H1 (cell line): Measurements from ENCODE around the gene CSE1L. TPM values are rescaled to one million over a fixed set of nuclear protein-coding genes. Genes with fewer than 3 reads are reported as not detected.

Source experiments
- CTCF ChIA-PET: fragments of 300-600 bp; sonication (Branson Sonifier 250); formaldehyde crosslinking; loops from one replicate; lab custom pipeline; 2021; ENCODE audit not compliant: partially characterized antibody; lab: Charles Lee
- POLR2A ChIA-PET: fragments of 300-600 bp; sonication (Branson Sonifier 250); formaldehyde crosslinking; loops from one replicate; lab custom pipeline; 2021; ENCODE audit warnings: inconsistent platforms; ENCODE audit not compliant: partially characterized antibody; lab: Charles Lee
- DNase-seq, 2 experiments: peaks; one replicate each; pipeline versions ENCODE4 v3.0.0 to v3.0.0-alpha.2; 2010 to 2022; ENCODE audit warnings: low spot score in 2 of 2, low read depth in 1 of 2, mixed read lengths in 1 of 2
- FAIRE-seq: peaks from 2 replicates; lab custom pipeline; 2011; peaks lifted over from hg19 to GRCh38; lab: Jason Lieb, UNC
- H2AFZ ChIP-seq: 2 replicates; pipeline ENCODE4 v1.8.1; 2012; ENCODE audit warnings: low read length, inconsistent platforms
- H2AK5ac ChIP-seq: 2 replicates; pipeline ENCODE4 v1.6.1; 2013; ENCODE audit warnings: low read depth, low read length
- H2BK120ac ChIP-seq: replicated peaks from 2 replicates; pipeline ENCODE3; 2013; ENCODE audit warnings: low read depth, low read length, inconsistent platforms
- H2BK12ac ChIP-seq: 2 replicates; pipeline ENCODE4 v1.6.1; 2013; ENCODE audit warnings: low read depth, low read length
- H2BK15ac ChIP-seq: 2 replicates; pipeline ENCODE4 v1.6.1; 2013; ENCODE audit warnings: low read length
- H2BK20ac ChIP-seq: 2 replicates; pipeline ENCODE4 v1.6.1; 2013; ENCODE audit warnings: low read length
- H2BK5ac ChIP-seq: 2 replicates; pipeline ENCODE4 v1.6.1; 2013; ENCODE audit warnings: low read depth, low read length
- H3K14ac ChIP-seq: 2 replicates; pipeline ENCODE4 v1.6.1; 2013; ENCODE audit warnings: inconsistent platforms; ENCODE audit not compliant: insufficient read length
- H3K18ac ChIP-seq: 2 replicates; pipeline ENCODE4 v1.6.1; 2013; ENCODE audit warnings: low read length; ENCODE audit errors: extremely low read depth
- H3K23ac ChIP-seq: 2 replicates; pipeline ENCODE4 v1.6.1; 2013; ENCODE audit warnings: inconsistent platforms; ENCODE audit not compliant: insufficient read length
- H3K23me2 ChIP-seq: 2 replicates; pipeline ENCODE4 v1.6.1; 2013; ENCODE audit warnings: low read depth, low read length
- H3K27ac ChIP-seq: 2 replicates; pipeline ENCODE4 v1.6.1; 2011; ENCODE audit warnings: low read depth, low read length, inconsistent platforms
- H3K27me3 ChIP-seq, 4 experiments: replicated peaks in 1 of 4; 1 replicate in 1 of 4; 2 replicates in 3 of 4; pipeline versions ENCODE4 v1.6.1 to v1.8.1; 2011 to 2013; ENCODE audit warnings: low read length in 3 of 4, mild to moderate bottlenecking in 3 of 4, inconsistent platforms in 2 of 4, mixed read lengths in 2 of 4, moderate library complexity in 1 of 4; ENCODE audit not compliant: control insufficient read depth in 3 of 4, insufficient read depth in 3 of 4; ENCODE audit errors: extremely low read depth in 1 of 4
- H3K36me3 ChIP-seq, 4 experiments: 2 replicates each; pipeline versions ENCODE4 v1.6.1 to v1.8.1; 2011 to 2013; ENCODE audit warnings: mild to moderate bottlenecking in 4 of 4, low read length in 3 of 4, moderate library complexity in 2 of 4, control low read depth in 1 of 4, inconsistent platforms in 1 of 4; ENCODE audit not compliant: insufficient read depth in 4 of 4, control insufficient read depth in 2 of 4
- H3K4ac ChIP-seq: replicated peaks from 2 replicates; pipeline ENCODE3; 2013; ENCODE audit warnings: low read length, low read depth, mixed read lengths, inconsistent platforms; ENCODE audit not compliant: insufficient read length
- H3K4me1 ChIP-seq, 4 experiments: replicated peaks in 1 of 4; 1 replicate in 1 of 4; 2 replicates in 3 of 4; pipeline versions ENCODE4 v1.6.1 to v1.8.1; 2011 to 2013; ENCODE audit warnings: low read length in 3 of 4, inconsistent platforms in 2 of 4, mixed read lengths in 1 of 4; ENCODE audit not compliant: insufficient read depth in 4 of 4, control insufficient read depth in 3 of 4
- H3K4me2 ChIP-seq, 2 experiments: 2 replicates each; pipeline versions ENCODE4 v1.6.1 to v1.8.1; 2011 to 2013; ENCODE audit warnings: low read depth in 2 of 2, low read length in 2 of 2, control low read depth in 1 of 2, inconsistent platforms in 1 of 2, mild to moderate bottlenecking in 1 of 2; ENCODE audit not compliant: insufficient read depth in 1 of 2
- H3K4me3 ChIP-seq, 4 experiments: fragments of 200-600, 300-600 bp in 1 of 4; sonication (generic), shearing (Covaris generic), sonication (Bioruptor Twin) in 1 of 4; 2 replicates each; pipeline versions ENCODE4 v1.5.1 to v1.8.1; 2011 to 2016; ENCODE audit warnings: low read length in 4 of 4, low read depth in 3 of 4, control low read depth in 2 of 4, inconsistent platforms in 2 of 4, mild to moderate bottlenecking in 2 of 4, mixed read lengths in 1 of 4, moderate library complexity in 1 of 4; ENCODE audit not compliant: insufficient read depth in 2 of 4; ENCODE audit errors: extremely low read depth in 1 of 4
- H3K56ac ChIP-seq: replicated peaks from 2 replicates; pipeline ENCODE3; 2013; ENCODE audit warnings: low read depth, mild to moderate bottlenecking, mixed read lengths, low read length, inconsistent platforms; ENCODE audit not compliant: insufficient read length
- H3K79me1 ChIP-seq: 2 replicates; pipeline ENCODE4 v1.6.1; 2013; ENCODE audit warnings: low read depth, low read length, control low read depth
- H3K79me2 ChIP-seq, 2 experiments: 2 replicates each; pipeline versions ENCODE4 v1.6.1 to v1.8.1; 2012 to 2013; ENCODE audit warnings: low read length in 2 of 2, mild to moderate bottlenecking in 2 of 2, inconsistent platforms in 1 of 2; ENCODE audit not compliant: insufficient read depth in 2 of 2, control insufficient read depth in 1 of 2
- H3K9ac ChIP-seq, 4 experiments: replicated peaks in 1 of 4; 1 replicate in 1 of 4; 2 replicates in 3 of 4; pipeline versions ENCODE4 v1.6.1 to v1.8.1; 2011 to 2013; ENCODE audit warnings: low read depth in 3 of 4, low read length in 3 of 4, control low read depth in 2 of 4, mild to moderate bottlenecking in 2 of 4, moderate library complexity in 2 of 4, inconsistent platforms in 1 of 4; ENCODE audit errors: extremely low read depth in 1 of 4
- H3K9me3 ChIP-seq, 2 experiments: 2 replicates each; pipeline versions ENCODE4 v1.6.1 to v1.8.1; 2012 to 2013; ENCODE audit warnings: mild to moderate bottlenecking in 2 of 2, moderate library complexity in 2 of 2, control low read depth in 1 of 2, inconsistent platforms in 1 of 2, low read depth in 1 of 2, low read length in 1 of 2, mixed read lengths in 1 of 2; ENCODE audit not compliant: insufficient read depth in 2 of 2
- H4K20me1 ChIP-seq, 2 experiments: replicated peaks in 1 of 2; 2 replicates each; pipeline versions ENCODE3 to v1.8.1; 2011 to 2013; ENCODE audit warnings: inconsistent platforms in 2 of 2, low read length in 2 of 2, mild to moderate bottlenecking in 1 of 2; ENCODE audit not compliant: insufficient read depth in 2 of 2, control insufficient read depth in 1 of 2
- H4K5ac ChIP-seq: 2 replicates; pipeline ENCODE4 v1.6.1; 2013; ENCODE audit warnings: low read length, low read depth, mixed read lengths, inconsistent platforms; ENCODE audit not compliant: insufficient read length
- H4K8ac ChIP-seq: 2 replicates; pipeline ENCODE4 v1.8.0; 2013; ENCODE audit warnings: mild to moderate bottlenecking, moderate library complexity, low read length, inconsistent platforms; ENCODE audit not compliant: insufficient read depth; ENCODE audit errors: extremely low read depth
- H4K91ac ChIP-seq: replicated peaks from 2 replicates; pipeline ENCODE3; 2013; ENCODE audit warnings: low read length, mixed read lengths, inconsistent platforms; ENCODE audit not compliant: insufficient read length
- E2F6 ChIP-seq: IDR thresholded peaks from 2 replicates; pipeline ENCODE4 v1.6.1; 2012; ENCODE audit warnings: inconsistent platforms
- EP300 ChIP-seq, 2 experiments: IDR thresholded peaks; 1 replicate in 1 of 2; 2 replicates in 1 of 2; pipeline ENCODE4 v1.6.1; 2011 to 2012; ENCODE audit warnings: low read depth in 2 of 2, low read length in 2 of 2, mild to moderate bottlenecking in 2 of 2, borderline replicate concordance in 1 of 2, inconsistent platforms in 1 of 2, moderate library complexity in 1 of 2
- PHF8 ChIP-seq: fragments of 200-600 bp; sonication (generic); conservative IDR thresholded peaks from 2 replicates; pipeline ENCODE4 v1.7.1; 2012; ENCODE audit warnings: low read depth, mild to moderate bottlenecking, inconsistent platforms, low read length, moderate library complexity
- RAD21 ChIP-seq, 2 experiments: IDR thresholded peaks in 1 of 2; conservative IDR thresholded peaks in 1 of 2; 2 replicates each; pipeline ENCODE4 v1.6.1; 2011; ENCODE audit warnings: low read depth in 2 of 2, low read length in 2 of 2, improper control_type of control experiment in 1 of 2, inconsistent platforms in 1 of 2, mild to moderate bottlenecking in 1 of 2, moderate library complexity in 1 of 2
- ZNF274 ChIP-seq: IDR thresholded peaks from 2 replicates; pipeline ENCODE4 v1.7.0; 2012; ENCODE audit warnings: low read length, borderline replicate concordance; ENCODE audit errors: extremely low read depth
- WGBS, 2 experiments: shearing (Covaris generic) in 1 of 2; methylation state at CpG; one replicate each; pipeline versions ENCODE4 v1.1.6 to v1.1.7; 2013 to 2015; ENCODE audit warnings: low lambda C conversion rate in 2 of 2, mixed read lengths in 2 of 2, inconsistent platforms in 1 of 2, low coverage in 1 of 2, missing lambda C conversion rate in 1 of 2; ENCODE audit not compliant: insufficient replicate concordance in 2 of 2, insufficient coverage in 1 of 2, insufficient read length in 1 of 2; ENCODE audit errors: extremely low coverage in 1 of 2, missing lambda C conversion rate in 1 of 2; 5-methylcytosine and 5-hydroxymethylcytosine counted together
- polyA plus RNA-seq, 7 experiments: library from polyadenylated mRNA; depleted of rRNA in 3 of 7; stranded (reverse) in 5 of 7; unstranded in 2 of 7; fragments of >200 nt in 5 of 7; fragments of 200-250 nt in 2 of 7; gene quantifications; 1 replicate in 5 of 7; 2 replicates in 1 of 7; 4 replicates in 1 of 7; pipeline versions ENCODE4 v1.2.1 to v1.2.3, GENCODE V29; 2011 to 2013; ENCODE audit warnings: missing spikeins in 2 of 7, mixed read lengths in 2 of 7
- total RNA-seq: library from RNA; stranded (reverse); fragmentation: NEBNext Ultra II Directional; extraction: Animal tissue kit (Norgen Biotek cat#: 25700); gene quantifications from 2 replicates; pipeline ENCODE4 v1.2.1, GENCODE V29; 2021
- TF ChIP-seq, protein P1 (sequence below): IDR thresholded peaks from 2 replicates; pipeline ENCODE4 v1.6.1; 2012; ENCODE audit warnings: low read length, inconsistent platforms

CSE1L gene
- total and polyA plus RNA-seq, 2 of the 8 experiments (the other 6 are each of a cell fraction or from before 2014, with no cell fraction given): 94.1 to 269 TPM

GRCh38 chr20:49100972-49101371 lies 54.9 kb downstream of the CSE1L start:
- H3K27me3 ChIP-seq: no peaks in the 10 kb centered on the region
- H3K14ac ChIP-seq: no peak overlapping the region
- no peak overlapping the region for H2BK5ac ChIP-seq
- no peak overlapping the region for H2BK120ac ChIP-seq
- no peaks in the 10 kb centered on the region for H3K23me2 ChIP-seq
- no peak overlapping the region for H3K4me2 ChIP-seq
- 95% methylated on average over 4 of the region's 4 CpGs; no CpG with 5 or more reads in 1 of the 2 experiments for WGBS, 2 experiments
- POLR2A ChIA-PET: interaction anchor here (0.8 to 2.0 kb wide), 7 partner anchors 9 to 54 kb away, joined by 3 to 4 read pairs (median 3); no protein-coding TSS in a partner anchor
- H3K4ac ChIP-seq: no peak overlapping the region
- H4K8ac ChIP-seq: no peak overlapping the region
- CTCF ChIA-PET: interaction anchor here (0.9 to 1.3 kb wide), 3 partner anchors 32 to 116 kb away, joined by 3 to 4 read pairs (median 4); no protein-coding TSS in a partner anchor
- H2BK20ac ChIP-seq: no peak overlapping the region
- no peak overlapping the region for H4K91ac ChIP-seq
- no peak overlapping the region for H3K4me3 ChIP-seq
- H3K79me1 ChIP-seq: 0 out of 2 replicates have a peak, but pooled peaks cover 2% of the 10 kb centered on the region
- no peaks in the 10 kb centered on the region for H3K9me3 ChIP-seq
- peaks cover 0 to 1% (median 0%) of the 10 kb centered on the region in 4 experiments; a peak in 1 of 7 replicates for H3K4me1 ChIP-seq
- no peak overlapping the region for H2BK12ac ChIP-seq
- no peak overlapping the region for H2AFZ ChIP-seq
- no peak overlapping the region for H4K5ac ChIP-seq
- H3K56ac ChIP-seq: no peak overlapping the region
- H3K27ac ChIP-seq: no peak overlapping the region
- no peak for FAIRE-seq
- DNase-seq: no peak
- no peak overlapping the region for H3K18ac ChIP-seq
- H3K79me2 ChIP-seq: peaks cover 0 to 18% of the 10 kb centered on the region in 2 experiments; a peak in 2 of 4 replicates
- H4K20me1 ChIP-seq: peaks cover 4 to 11% of the 10 kb centered on the region in 2 experiments
- TF ChIP-seq RAD21 (IDR thresholded peaks at IDR 0.05 in 1 of 2, conservative IDR thresholded peaks at IDR 0.05 in 1 of 2; ENCODE audit: low read depth in 2 of 2, low read length in 2 of 2) (no peak), E2F6 (no peak), EP300 (IDR thresholded peaks at IDR 0.05; ENCODE audit: borderline replicate concordance in 1 of 2, low read depth in 2 of 2, low read length in 2 of 2) (no peak), ZNF274 (no peak), PHF8 (no peak)
- TF ChIP-seq, protein P1, sequence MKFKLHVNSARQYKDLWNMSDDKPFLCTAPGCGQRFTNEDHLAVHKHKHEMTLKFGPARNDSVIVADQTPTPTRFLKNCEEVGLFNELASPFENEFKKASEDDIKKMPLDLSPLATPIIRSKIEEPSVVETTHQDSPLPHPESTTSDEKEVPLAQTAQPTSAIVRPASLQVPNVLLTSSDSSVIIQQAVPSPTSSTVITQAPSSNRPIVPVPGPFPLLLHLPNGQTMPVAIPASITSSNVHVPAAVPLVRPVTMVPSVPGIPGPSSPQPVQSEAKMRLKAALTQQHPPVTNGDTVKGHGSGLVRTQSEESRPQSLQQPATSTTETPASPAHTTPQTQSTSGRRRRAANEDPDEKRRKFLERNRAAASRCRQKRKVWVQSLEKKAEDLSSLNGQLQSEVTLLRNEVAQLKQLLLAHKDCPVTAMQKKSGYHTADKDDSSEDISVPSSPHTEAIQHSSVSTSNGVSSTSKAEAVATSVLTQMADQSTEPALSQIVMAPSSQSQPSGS: no peak
- TF ChIP-seq, all 59 proteins: peak for 0
- no peak overlapping the region for H2AK5ac ChIP-seq
- H3K36me3 ChIP-seq: peaks cover 35 to 82% (median 60%) of the 10 kb centered on the region in 4 experiments
- H3K23ac ChIP-seq: no peak overlapping the region
- H2BK15ac ChIP-seq: no peak overlapping the region
- no peak overlapping the region for H3K9ac ChIP-seq
